ENCODE measurements around the gene ARFGEF2. TPM values are rescaled to one million over a fixed set of nuclear protein-coding genes. Genes with fewer than 3 reads are reported as not detected.

The ARFGEF2 gene
- total and polyA plus RNA-seq, 2 of the 4 experiments (the other 2 are of a cell fraction): 10.3 to 39.1 TPM

DNA sequence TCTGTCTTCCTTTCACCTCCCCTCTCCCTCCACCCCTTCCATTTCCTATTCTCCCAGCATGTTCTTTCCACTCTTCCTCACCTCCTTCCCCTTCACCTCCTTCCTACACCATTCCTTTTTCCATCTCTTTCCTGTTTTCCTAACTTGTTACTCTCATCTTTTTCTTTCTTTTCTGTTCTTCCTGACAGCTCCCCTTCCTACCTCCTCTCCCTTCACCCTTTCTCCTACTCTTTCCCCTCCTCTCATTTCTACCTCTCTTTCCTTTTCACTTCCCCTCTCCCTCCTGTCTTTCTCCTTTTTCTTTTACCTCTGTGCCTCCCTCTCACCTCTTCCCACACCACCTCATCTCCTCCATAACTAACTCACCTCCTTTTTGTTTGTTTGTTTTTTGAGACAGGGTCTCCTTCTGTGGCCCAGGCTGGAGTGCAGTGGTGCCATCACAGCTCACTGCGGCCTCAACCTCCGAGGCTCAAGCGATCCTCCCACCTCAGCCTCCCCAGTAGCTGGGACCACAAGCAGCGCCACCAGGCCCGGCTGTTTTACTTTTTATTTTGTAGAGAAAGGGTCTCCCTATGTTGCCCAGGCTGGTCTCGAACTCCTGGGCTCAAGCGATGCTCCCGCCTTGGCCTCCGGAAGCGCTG lies 864 bp upstream of the ARFGEF2 start:
- in situ Hi-C loops (cut with MboI; ENCODE audit: low sequenced_read_pairs): loop anchor here (25.0 kb wide), 2 partner anchors 633 to 1258 kb away; no protein-coding TSS in a partner anchor
- Histone ChIP-seq H2BK15ac (ENCODE audit: low read depth, low read length) (no peak overlapping the region), H3K56ac (ENCODE audit: extremely low read depth, insufficient read depth, low read length) (no peak overlapping the region), H4K8ac (ENCODE audit: low read depth in 2 of 2, low read length in 2 of 2) (peak overlapping the region in 1 of 2 experiments; percentile 89; a peak in 3 of 4 replicates), H3K23ac (ENCODE audit: low read depth, low read length) (peak overlapping the region; percentile 56; the same call in 1 of the 2 replicates), H4K5ac (ENCODE audit: low read depth, low read length) (no peak overlapping the region), H3K9me1 (ENCODE audit: insufficient read depth, low read length) (peaks cover 3% of the 10 kb centered on the region; the same call in 1 of the 2 replicates), H4K20me1 (ENCODE audit: insufficient read depth, low read length) (0 out of 2 replicates have a peak, but pooled peaks cover 2% of the 10 kb centered on the region), H2AK5ac (ENCODE audit: low read depth, low read length) (peak overlapping the region; percentile 54; the same call in 1 of the 2 replicates), H3K4ac (ENCODE audit: low read depth, low read length) (peak overlapping the region; percentile 94), H3K79me1 (ENCODE audit: low read depth in 1 of 2, low read length in 2 of 2) (peaks cover 9 to 32% of the 10 kb centered on the region in 2 experiments), H3K9me3 (ENCODE audit: control insufficient read depth, insufficient read depth, low read length) (no peaks in the 10 kb centered on the region), H3K27ac (ENCODE audit: insufficient read depth, low read length) (peak overlapping the region; percentile 77; the same call in 1 of the 2 replicates), H2AFZ (replicated peaks; ENCODE audit: low read length, poor library complexity) (peak overlapping the region; percentile 93), H4K91ac (ENCODE audit: insufficient read depth, low read depth, low read length) (no peak overlapping the region), H3K4me3 (ENCODE audit: insufficient read depth, low read depth, low read length) (peak overlapping the region; percentile 82), H3K4me1 (ENCODE audit: control insufficient read depth, insufficient read depth, low read length) (peaks cover 2% of the 10 kb centered on the region; the same call in 1 of the 2 replicates), H3K18ac (ENCODE audit: low read depth, low read length) (no peak overlapping the region), H3K9ac (ENCODE audit: low read depth, low read length) (peak overlapping the region; percentile 62; the same call in 1 of the 2 replicates), H3K14ac (replicated peaks; ENCODE audit: low read depth, low read length) (0 out of 2 replicates have a peak overlapping the region, but pooled peaks have one; percentile 58), H3K4me2 (ENCODE audit: low read depth, low read length) (peak overlapping the region; percentile 83), H2BK120ac (ENCODE audit: low read depth, low read length) (no peak overlapping the region), H2AK9ac (replicated peaks; ENCODE audit: low read depth, low read length, poor library complexity) (peak overlapping the region; percentile 99), H3K27me3 (ENCODE audit: control insufficient read depth, insufficient read depth, low read length) (no peaks in the 10 kb centered on the region; the same call in 1 of the 2 replicates), H2BK5ac (ENCODE audit: low read depth, low read length, poor library complexity, severe bottlenecking) (no peak overlapping the region), H2BK20ac (ENCODE audit: low read depth, low read length) (no peak overlapping the region), H3K36me3 (ENCODE audit: control insufficient read depth, insufficient read depth, low read length) (no peaks in the 10 kb centered on the region)
- dilution Hi-C loops (cut with HindIII; ENCODE audit: low sequenced_read_pairs, unreplicated experiment): no loop called here
- ATAC-seq (ENCODE audit: low read depth) (no peak), DNase-seq (no peak)
- ChIA-PET CTCF (no interaction called here), POLR2A (ENCODE audit: unreplicated experiment) (no interaction called here)
- BruUV-seq (replicated peaks): no TSS peak
- WGBS, 2 experiments (ENCODE audit: extremely low coverage in 2 of 2, insufficient read length in 1 of 2): 23% methylated on average over 4 of the region's 10 CpGs; no CpG with 5 or more reads in 1 of the 2 experiments
- intact Hi-C loops (cut with micrococcal nuclease): no loop called here
- TF ChIP-seq CHD1 (IDR thresholded peaks at IDR 0.05; ENCODE audit: low read depth, low read length) (no peak), SMC3 (IDR thresholded peaks at IDR 0.05; ENCODE audit: low read depth, low read length) (no peak), USF2 (IDR thresholded peaks at IDR 0.05; ENCODE audit: low read depth, low read length) (no peak), RFX5 (IDR thresholded peaks at IDR 0.05; ENCODE audit: low read depth, low read length) (no peak), RCOR1 (IDR thresholded peaks at IDR 0.05; ENCODE audit: insufficient replicate concordance, low read length) (no peak), CEBPB (IDR thresholded peaks at IDR 0.05; ENCODE audit: low read depth, low read length) (no peak), MAFK (IDR thresholded peaks at IDR 0.05; ENCODE audit: low read depth, low read length) (no peak), BHLHE40 (IDR thresholded peaks at IDR 0.05; ENCODE audit: low read depth, low read length) (no peak), POLR2A (IDR thresholded peaks at IDR 0.05; ENCODE audit: low read depth, low read length) (no peak), RAD21 (IDR thresholded peaks at IDR 0.05; ENCODE audit: low read length) (no peak), FOS (IDR thresholded peaks at IDR 0.05; ENCODE audit: low read depth, low read length) (no peak), MAZ (IDR thresholded peaks at IDR 0.05; ENCODE audit: borderline replicate concordance, low read depth, low read length) (no peak), NFE2L2 (IDR thresholded peaks at IDR 0.05; ENCODE audit: low read depth, low read length) (no peak), ELK1 (IDR thresholded peaks at IDR 0.05; ENCODE audit: borderline replicate concordance, low read depth, low read length) (no peak)
- TF ChIP-seq, protein P1, sequence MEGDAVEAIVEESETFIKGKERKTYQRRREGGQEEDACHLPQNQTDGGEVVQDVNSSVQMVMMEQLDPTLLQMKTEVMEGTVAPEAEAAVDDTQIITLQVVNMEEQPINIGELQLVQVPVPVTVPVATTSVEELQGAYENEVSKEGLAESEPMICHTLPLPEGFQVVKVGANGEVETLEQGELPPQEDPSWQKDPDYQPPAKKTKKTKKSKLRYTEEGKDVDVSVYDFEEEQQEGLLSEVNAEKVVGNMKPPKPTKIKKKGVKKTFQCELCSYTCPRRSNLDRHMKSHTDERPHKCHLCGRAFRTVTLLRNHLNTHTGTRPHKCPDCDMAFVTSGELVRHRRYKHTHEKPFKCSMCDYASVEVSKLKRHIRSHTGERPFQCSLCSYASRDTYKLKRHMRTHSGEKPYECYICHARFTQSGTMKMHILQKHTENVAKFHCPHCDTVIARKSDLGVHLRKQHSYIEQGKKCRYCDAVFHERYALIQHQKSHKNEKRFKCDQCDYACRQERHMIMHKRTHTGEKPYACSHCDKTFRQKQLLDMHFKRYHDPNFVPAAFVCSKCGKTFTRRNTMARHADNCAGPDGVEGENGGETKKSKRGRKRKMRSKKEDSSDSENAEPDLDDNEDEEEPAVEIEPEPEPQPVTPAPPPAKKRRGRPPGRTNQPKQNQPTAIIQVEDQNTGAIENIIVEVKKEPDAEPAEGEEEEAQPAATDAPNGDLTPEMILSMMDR (conservative IDR thresholded peaks at IDR 0.05; ENCODE audit: low read depth, low read length): no peak

Measured in IMR-90 (cell line).